ENCODE data around the gene LRP6.
"Not testable (repeated sequence)": the region's sequence is repeated elsewhere in the genome, so short reads cannot be mapped to it uniquely, and the experiment has no call there.

DNA sequence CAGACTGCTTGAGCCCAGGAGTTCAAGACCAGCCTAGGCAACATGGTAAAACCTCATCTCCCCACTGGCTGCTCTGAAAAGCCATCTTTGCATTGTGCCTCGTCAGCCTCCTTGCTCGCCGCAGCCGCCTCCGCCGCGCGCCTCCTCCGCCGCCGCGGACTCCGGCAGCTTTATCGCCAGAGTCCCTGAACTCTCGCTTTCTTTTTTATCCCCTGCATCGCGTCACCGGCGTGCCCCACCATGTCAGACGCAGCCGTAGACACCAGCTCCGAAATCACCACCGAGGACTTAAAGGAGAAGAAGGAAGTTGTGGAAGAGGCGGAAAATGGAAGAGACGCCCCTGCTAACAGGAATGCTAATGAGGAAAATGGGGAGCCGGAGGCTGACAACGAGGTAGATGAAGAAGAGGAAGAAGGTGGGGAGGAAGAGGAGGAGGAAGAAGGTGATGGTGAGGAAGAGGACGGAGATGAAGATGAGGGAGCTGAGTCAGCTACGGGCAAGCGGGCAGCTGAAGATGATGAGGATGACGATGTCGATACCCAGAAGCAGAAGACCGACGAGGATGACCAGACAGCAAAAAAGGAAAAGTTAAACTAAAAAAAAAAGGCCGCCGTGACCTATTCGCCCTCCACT, 155.8 kb downstream of the LRP6 start:
- not testable (repeated sequence) for TF ChIP-seq POLR2A (IDR thresholded peaks at IDR 0.05)
- TF ChIP-seq, protein P1, sequence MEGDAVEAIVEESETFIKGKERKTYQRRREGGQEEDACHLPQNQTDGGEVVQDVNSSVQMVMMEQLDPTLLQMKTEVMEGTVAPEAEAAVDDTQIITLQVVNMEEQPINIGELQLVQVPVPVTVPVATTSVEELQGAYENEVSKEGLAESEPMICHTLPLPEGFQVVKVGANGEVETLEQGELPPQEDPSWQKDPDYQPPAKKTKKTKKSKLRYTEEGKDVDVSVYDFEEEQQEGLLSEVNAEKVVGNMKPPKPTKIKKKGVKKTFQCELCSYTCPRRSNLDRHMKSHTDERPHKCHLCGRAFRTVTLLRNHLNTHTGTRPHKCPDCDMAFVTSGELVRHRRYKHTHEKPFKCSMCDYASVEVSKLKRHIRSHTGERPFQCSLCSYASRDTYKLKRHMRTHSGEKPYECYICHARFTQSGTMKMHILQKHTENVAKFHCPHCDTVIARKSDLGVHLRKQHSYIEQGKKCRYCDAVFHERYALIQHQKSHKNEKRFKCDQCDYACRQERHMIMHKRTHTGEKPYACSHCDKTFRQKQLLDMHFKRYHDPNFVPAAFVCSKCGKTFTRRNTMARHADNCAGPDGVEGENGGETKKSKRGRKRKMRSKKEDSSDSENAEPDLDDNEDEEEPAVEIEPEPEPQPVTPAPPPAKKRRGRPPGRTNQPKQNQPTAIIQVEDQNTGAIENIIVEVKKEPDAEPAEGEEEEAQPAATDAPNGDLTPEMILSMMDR (IDR thresholded peaks at IDR 0.05) = not testable (repeated sequence)
